NB4 (cell line): ENCODE measurements around the gene CCRL2.

Experiments
- DNase-seq: peaks from one replicate; pipeline ENCODE4 v3.0.0; 2010; ENCODE audit warnings: low read depth
- H3K4me3 ChIP-seq: one replicate; pipeline ENCODE4 v1.5.1; 2011; ENCODE audit warnings: mild to moderate bottlenecking, low read depth, low read length, moderate library complexity
- MAX ChIP-seq: IDR thresholded peaks from 2 replicates; pipeline ENCODE4 v1.6.1; 2011; ENCODE audit warnings: low read depth, low read length
- MYC ChIP-seq: IDR thresholded peaks from 2 replicates; pipeline ENCODE4 v1.6.1; 2011; ENCODE audit warnings: low read depth, low read length
- POLR2A ChIP-seq: IDR thresholded peaks from 2 replicates; pipeline ENCODE4 v1.6.1; 2011; ENCODE audit warnings: mild to moderate bottlenecking; ENCODE audit not compliant: insufficient read length; ENCODE audit errors: extremely low read depth
- TF ChIP-seq, protein P1 (sequence below): IDR thresholded peaks from one replicate; pipeline ENCODE4 v1.5.1; 2012; ENCODE audit warnings: low read depth, low read length

The CCRL2 gene

GRCh38 chr3:46397111-46397510, 9.9 kb upstream of the CCRL2 start:
- H3K4me3 ChIP-seq = no peak overlapping the region
- no peak for DNase-seq
- TF ChIP-seq MAX (no peak), POLR2A (no peak), MYC (no peak)
- TF ChIP-seq, protein P1, sequence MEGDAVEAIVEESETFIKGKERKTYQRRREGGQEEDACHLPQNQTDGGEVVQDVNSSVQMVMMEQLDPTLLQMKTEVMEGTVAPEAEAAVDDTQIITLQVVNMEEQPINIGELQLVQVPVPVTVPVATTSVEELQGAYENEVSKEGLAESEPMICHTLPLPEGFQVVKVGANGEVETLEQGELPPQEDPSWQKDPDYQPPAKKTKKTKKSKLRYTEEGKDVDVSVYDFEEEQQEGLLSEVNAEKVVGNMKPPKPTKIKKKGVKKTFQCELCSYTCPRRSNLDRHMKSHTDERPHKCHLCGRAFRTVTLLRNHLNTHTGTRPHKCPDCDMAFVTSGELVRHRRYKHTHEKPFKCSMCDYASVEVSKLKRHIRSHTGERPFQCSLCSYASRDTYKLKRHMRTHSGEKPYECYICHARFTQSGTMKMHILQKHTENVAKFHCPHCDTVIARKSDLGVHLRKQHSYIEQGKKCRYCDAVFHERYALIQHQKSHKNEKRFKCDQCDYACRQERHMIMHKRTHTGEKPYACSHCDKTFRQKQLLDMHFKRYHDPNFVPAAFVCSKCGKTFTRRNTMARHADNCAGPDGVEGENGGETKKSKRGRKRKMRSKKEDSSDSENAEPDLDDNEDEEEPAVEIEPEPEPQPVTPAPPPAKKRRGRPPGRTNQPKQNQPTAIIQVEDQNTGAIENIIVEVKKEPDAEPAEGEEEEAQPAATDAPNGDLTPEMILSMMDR = no peak

GRCh38 chr3:46398186-46398955, 8.7 kb upstream of the CCRL2 start:
- TF ChIP-seq, protein P1 = no peak
- TF ChIP-seq MAX (no peak), MYC (no peak), POLR2A (no peak)
- no peak overlapping the region for H3K4me3 ChIP-seq
- no peak for DNase-seq

DNA sequence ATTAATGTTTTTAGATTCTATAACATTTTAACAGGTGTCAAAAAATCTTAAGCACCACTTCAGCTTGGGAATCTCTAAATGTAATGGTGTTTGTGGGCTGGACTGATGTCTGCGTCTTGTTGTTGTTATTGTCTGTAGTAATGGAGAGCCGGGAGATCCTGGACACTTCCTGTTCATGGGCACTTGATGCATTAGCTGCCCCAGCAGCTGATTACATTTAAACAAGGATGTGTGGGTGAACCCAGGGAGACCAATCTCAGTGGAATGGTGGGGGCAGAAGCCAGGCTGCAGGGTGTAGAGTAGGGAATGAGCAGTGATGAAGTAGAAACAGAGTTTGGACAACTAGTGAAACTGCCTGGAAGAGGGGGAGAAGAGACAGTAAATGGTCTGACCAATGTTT, 8.0 kb upstream of the CCRL2 start:
- TF ChIP-seq MYC = no peak
- no peak for TF ChIP-seq MAX
- TF ChIP-seq, protein P1 = no peak
- no peak for TF ChIP-seq POLR2A

DNA sequence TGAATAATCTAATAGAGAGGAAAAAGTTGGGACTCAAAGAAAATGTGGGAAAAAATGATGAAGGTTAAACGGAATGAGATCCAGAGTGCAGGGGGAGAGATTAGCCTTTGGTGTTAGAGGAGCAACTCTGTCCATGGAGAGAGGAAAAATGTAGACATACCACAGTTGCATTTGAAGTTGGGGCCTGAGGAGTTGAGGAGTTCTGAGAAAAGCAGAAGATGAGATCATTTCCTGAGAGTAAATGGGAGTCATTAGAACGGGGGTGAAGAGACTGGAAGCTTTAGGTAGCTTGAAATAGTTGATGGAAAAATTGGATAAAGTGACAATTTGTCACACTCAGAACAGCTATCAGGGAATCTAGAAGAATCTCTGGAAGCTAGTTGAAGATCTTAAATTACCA, 7.5 kb upstream of the CCRL2 start:
- TF ChIP-seq MYC = no peak
- TF ChIP-seq MAX = no peak
- TF ChIP-seq POLR2A = no peak
- TF ChIP-seq, protein P1 = no peak
- no peak overlapping the region for H3K4me3 ChIP-seq
- DNase-seq = no peak

More for the DNA sequence above, 8.0 kb upstream of the CCRL2 start:
- no peak for DNase-seq
- H3K4me3 ChIP-seq = no peak overlapping the region

DNA sequence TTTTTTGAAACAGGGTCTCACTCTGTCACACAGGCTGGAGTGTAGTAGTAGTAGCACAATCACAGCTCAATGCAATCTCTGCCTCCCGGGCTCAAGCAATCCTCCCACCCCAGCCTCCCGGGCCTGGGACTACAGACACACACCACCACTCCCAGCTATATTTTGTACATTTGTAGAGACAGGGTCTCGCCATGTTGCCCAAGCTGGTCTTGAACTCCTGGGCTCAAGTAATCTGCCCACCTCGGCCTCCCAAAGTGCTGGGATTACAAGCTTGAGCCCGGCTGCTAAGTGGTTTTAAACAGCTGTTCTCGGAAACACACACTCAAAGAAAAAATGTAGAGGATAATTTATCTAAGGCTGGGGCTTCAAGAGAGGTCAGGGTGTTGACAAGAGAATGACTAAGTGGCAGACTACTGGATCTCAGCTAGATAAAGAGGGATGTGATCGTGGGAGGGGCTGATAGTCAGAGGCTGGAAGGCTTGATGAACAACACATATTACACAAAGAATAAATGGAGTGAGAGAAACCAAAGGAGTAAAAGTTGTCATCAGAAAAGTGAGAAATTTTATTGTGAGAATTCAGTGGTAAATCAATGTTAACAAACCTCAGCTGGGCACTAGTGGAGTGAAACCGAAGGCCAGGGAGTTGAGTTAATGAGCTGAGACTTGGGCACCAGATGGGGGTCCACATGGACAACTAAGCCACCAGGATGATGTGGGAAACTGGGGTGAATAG, 6.9 kb upstream of the CCRL2 start:
- TF ChIP-seq MAX = no peak
- no peak for TF ChIP-seq MYC
- TF ChIP-seq, protein P1 = no peak
- no peak for TF ChIP-seq POLR2A
- DNase-seq = no peak

More for the DNA sequence above, 6.9 kb upstream of the CCRL2 start:
- no peak overlapping the region for H3K4me3 ChIP-seq
